ENCODE results near the gene PIP5K1C. TPM values are rescaled to one million over a fixed set of nuclear protein-coding genes. Genes with fewer than 3 reads are reported as not detected.
A peak's percentile ranks its signal among the peaks of the same experiment; 100 is the strongest.

PIP5K1C gene
- total RNA-seq, 2 experiments from 2014 or later = 18.3 to 19.6 TPM

DNA sequence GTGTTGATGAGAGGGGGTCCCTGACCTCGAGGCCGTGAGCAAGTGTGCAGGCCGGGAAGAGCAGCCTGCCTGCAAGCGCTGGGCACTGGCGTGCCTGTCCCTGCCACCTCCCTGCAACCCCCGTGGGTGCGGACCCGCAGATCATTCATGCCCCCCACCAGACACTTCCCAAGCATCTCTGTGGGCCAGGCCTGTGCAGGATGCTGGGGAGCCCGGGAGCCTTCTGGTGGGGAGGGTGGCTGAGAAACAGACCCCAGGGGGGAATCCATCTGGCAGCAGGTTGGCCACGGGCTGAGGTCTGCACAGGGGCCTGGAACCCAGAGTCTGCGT lies 55.2 kb downstream of the PIP5K1C start:
- no peak overlapping the region for H3K27ac Mint-ChIP-seq
- H3K36me3 Mint-ChIP-seq (ENCODE audit: low read depth) = no peaks in the 10 kb centered on the region
- ChIA-PET CTCF (no interaction called here), POLR2A (no interaction called here)
- no peaks in the 10 kb centered on the region for H3K4me1 Mint-ChIP-seq
- H3K4me3 Mint-ChIP-seq = no peak overlapping the region
- no peaks in the 10 kb centered on the region for H3K27me3 Mint-ChIP-seq
- no peaks in the 10 kb centered on the region for H3K9me3 Mint-ChIP-seq
- DNase-seq = no peak

GRCh38 chr19:3644351-3645066 lies 55.8 kb downstream of the PIP5K1C start:
- Mint-ChIP-seq H3K27me3 (no peaks in the 10 kb centered on the region), H3K27ac (no peak overlapping the region), H3K36me3 (ENCODE audit: low read depth) (no peaks in the 10 kb centered on the region), H3K9me3 (no peaks in the 10 kb centered on the region), H3K4me1 (no peaks in the 10 kb centered on the region), H3K4me3 (no peak overlapping the region)
- CTCF ChIA-PET = no interaction called here
- no peak for DNase-seq
- POLR2A ChIA-PET = no interaction called here

GRCh38 chr19:3643674-3644313 lies 56.5 kb downstream of the PIP5K1C start:
- Mint-ChIP-seq H3K9me3 (no peaks in the 10 kb centered on the region), H3K36me3 (ENCODE audit: low read depth) (no peaks in the 10 kb centered on the region), H3K27ac (no peak overlapping the region), H3K4me3 (no peak overlapping the region), H3K4me1 (no peaks in the 10 kb centered on the region), H3K27me3 (no peaks in the 10 kb centered on the region)
- ChIA-PET POLR2A (no interaction called here), CTCF (no interaction called here)
- DNase-seq = no peak

- Mint-ChIP-seq H3K27me3 (no peaks in the 10 kb centered on the region), H3K36me3 (ENCODE audit: low read depth) (no peaks in the 10 kb centered on the region), H3K27ac (peak overlapping the region; percentile 31), H3K4me1 (no peaks in the 10 kb centered on the region), H3K4me3 (no peak overlapping the region), H3K9me3 (no peaks in the 10 kb centered on the region)
- POLR2A ChIA-PET = no interaction called here
- CTCF ChIA-PET = no interaction called here
- peak; percentile 23 for DNase-seq
Observed at GRCh38 chr19:3642987-3643673, 57.1 kb downstream of the PIP5K1C start.

GRCh38 chr19:3642296-3642695 lies 58.0 kb downstream of the PIP5K1C start:
- ChIA-PET POLR2A (no interaction called here), CTCF (no interaction called here)
- H3K27me3 Mint-ChIP-seq = no peaks in the 10 kb centered on the region
- no peaks in the 10 kb centered on the region for H3K36me3 Mint-ChIP-seq (ENCODE audit: low read depth)
- H3K9me3 Mint-ChIP-seq = no peaks in the 10 kb centered on the region
- DNase-seq = no peak
- H3K4me1 Mint-ChIP-seq = no peaks in the 10 kb centered on the region
- H3K4me3 Mint-ChIP-seq = no peak overlapping the region
- no peak overlapping the region for H3K27ac Mint-ChIP-seq

- no peak overlapping the region for H3K4me3 Mint-ChIP-seq
- ChIA-PET POLR2A (no interaction called here), CTCF (no interaction called here)
- no peak overlapping the region for H3K27ac Mint-ChIP-seq
- no peaks in the 10 kb centered on the region for H3K4me1 Mint-ChIP-seq
- H3K9me3 Mint-ChIP-seq = no peaks in the 10 kb centered on the region
- H3K27me3 Mint-ChIP-seq = no peaks in the 10 kb centered on the region
- no peak for DNase-seq
- no peaks in the 10 kb centered on the region for H3K36me3 Mint-ChIP-seq (ENCODE audit: low read depth)
Observed at GRCh38 chr19:3641515-3642269, 58.6 kb downstream of the PIP5K1C start.

DNA sequence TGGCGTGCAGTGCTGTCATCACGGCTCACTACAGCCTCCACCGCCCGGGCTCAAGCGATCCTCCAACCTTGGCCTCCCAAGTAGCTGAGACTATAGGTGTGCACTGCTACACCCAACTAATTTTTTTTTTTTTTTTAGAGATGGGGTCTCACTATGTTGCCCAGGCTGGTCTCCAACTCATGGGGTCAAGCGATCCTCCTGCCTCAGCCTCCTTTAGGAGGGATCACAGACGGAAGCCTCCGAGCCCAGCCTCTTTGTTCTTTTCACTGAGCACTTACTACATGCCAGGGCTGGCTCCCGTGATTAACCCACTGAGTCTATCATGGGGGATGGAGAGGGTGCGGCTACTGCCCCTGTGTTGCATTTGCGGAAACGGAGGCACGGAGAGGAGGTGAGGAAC lies 60.8 kb downstream of the PIP5K1C start:
- Mint-ChIP-seq H3K4me1 (no peaks in the 10 kb centered on the region), H3K27me3 (no peaks in the 10 kb centered on the region), H3K9me3 (no peaks in the 10 kb centered on the region), H3K27ac (no peak overlapping the region), H3K36me3 (ENCODE audit: low read depth) (no peaks in the 10 kb centered on the region), H3K4me3 (no peak overlapping the region)
- ChIA-PET CTCF (no interaction called here), POLR2A (interaction anchor here (0.6 kb wide), 1 partner anchor 333 kb away, joined by 5 read pairs; no protein-coding TSS in a partner anchor)
- DNase-seq = no peak

- CTCF ChIA-PET = no interaction called here
- no peak overlapping the region for H3K27ac Mint-ChIP-seq
- no peaks in the 10 kb centered on the region for H3K9me3 Mint-ChIP-seq
Observed at GRCh38 chr19:3638208-3639193, 61.8 kb downstream of the PIP5K1C start.

GRCh38 chr19:3637621-3638020 lies 62.6 kb downstream of the PIP5K1C start:
- DNase-seq = no peak
- H3K27me3 Mint-ChIP-seq = no peaks in the 10 kb centered on the region
- no peaks in the 10 kb centered on the region for H3K36me3 Mint-ChIP-seq (ENCODE audit: low read depth)
- no peak overlapping the region for H3K4me3 Mint-ChIP-seq
- H3K27ac Mint-ChIP-seq = no peak overlapping the region
- H3K9me3 Mint-ChIP-seq = no peaks in the 10 kb centered on the region
- POLR2A ChIA-PET = no interaction called here
- no peaks in the 10 kb centered on the region for H3K4me1 Mint-ChIP-seq
- CTCF ChIA-PET = no interaction called here

More at GRCh38 chr19:3638208-3639193, 61.8 kb downstream of the PIP5K1C start:
- Mint-ChIP-seq H3K36me3 (ENCODE audit: low read depth) (no peaks in the 10 kb centered on the region), H3K27me3 (no peaks in the 10 kb centered on the region), H3K4me1 (no peaks in the 10 kb centered on the region), H3K4me3 (no peak overlapping the region)
- POLR2A ChIA-PET = interaction anchor here (0.6 kb wide), 1 partner anchor 332 kb away, joined by 5 read pairs; no protein-coding TSS in a partner anchor
- DNase-seq = no peak

DNA sequence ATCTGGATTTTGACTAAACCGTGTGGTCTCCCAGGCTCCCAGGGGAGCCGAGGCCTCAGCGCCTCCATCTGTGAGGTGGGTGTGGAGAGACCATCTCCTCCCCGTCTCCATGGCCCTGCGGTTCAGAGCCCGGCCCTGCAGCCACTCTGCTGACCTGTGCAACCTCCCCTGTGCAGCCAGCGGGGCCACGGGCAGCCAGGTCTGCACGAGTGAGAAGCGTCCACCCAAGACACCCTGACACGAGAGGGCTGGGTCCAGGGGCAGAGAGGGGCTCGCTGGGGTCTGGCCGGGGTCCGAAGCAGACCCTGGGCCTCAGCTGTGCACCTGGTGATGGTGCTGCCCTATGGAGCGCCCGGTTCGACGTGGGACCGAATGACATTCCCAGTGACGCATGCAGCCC lies 63.3 kb downstream of the PIP5K1C start:
- H3K4me3 Mint-ChIP-seq = no peak overlapping the region
- POLR2A ChIA-PET = no interaction called here
- H3K9me3 Mint-ChIP-seq = no peaks in the 10 kb centered on the region

GRCh38 chr19:3636506-3636905 lies 63.8 kb downstream of the PIP5K1C start:
- H3K27me3 Mint-ChIP-seq = no peaks in the 10 kb centered on the region
- POLR2A ChIA-PET = no interaction called here
- no peaks in the 10 kb centered on the region for H3K4me1 Mint-ChIP-seq
- no peaks in the 10 kb centered on the region for H3K36me3 Mint-ChIP-seq (ENCODE audit: low read depth)
- no peak overlapping the region for H3K4me3 Mint-ChIP-seq
- H3K27ac Mint-ChIP-seq = no peak overlapping the region
- no peaks in the 10 kb centered on the region for H3K9me3 Mint-ChIP-seq
- CTCF ChIA-PET = no interaction called here
- DNase-seq = no peak

More for the DNA sequence above, 63.3 kb downstream of the PIP5K1C start:
- no peak for DNase-seq
- Mint-ChIP-seq H3K4me1 (no peaks in the 10 kb centered on the region), H3K27me3 (no peaks in the 10 kb centered on the region), H3K36me3 (ENCODE audit: low read depth) (no peaks in the 10 kb centered on the region), H3K27ac (no peak overlapping the region)
- CTCF ChIA-PET = no interaction called here

DNA sequence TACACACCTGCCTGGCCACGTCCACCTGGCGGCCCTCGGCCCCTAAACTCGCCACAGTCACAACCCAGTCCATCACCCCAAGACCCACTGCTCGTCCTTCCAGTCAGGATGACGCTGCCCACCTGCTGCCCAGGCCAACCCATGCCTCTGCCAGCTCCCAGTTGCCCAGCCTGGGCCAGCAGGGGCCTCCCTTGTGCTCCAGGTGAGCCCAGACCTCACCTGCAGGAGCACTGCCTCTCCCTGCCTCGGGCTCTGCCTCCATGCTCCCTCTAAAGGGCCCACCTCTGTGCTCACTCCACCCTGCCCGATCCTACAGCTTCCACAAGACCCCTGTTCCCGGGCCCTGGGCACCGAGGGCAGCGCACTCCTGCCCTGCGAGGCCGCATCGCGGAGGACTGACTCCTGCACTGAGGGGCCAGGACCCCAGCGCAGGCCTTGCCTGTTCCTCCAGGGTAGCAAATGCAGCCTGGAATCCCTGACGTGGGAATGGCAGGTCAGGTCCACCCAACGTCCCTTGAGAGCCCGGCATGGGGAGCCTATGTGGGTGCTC lies 65.7 kb downstream of the PIP5K1C start:
- ChIA-PET CTCF (no interaction called here), POLR2A (no interaction called here)
- H3K27ac Mint-ChIP-seq = no peak overlapping the region
- H3K4me1 Mint-ChIP-seq = no peaks in the 10 kb centered on the region
- H3K27me3 Mint-ChIP-seq = no peaks in the 10 kb centered on the region
- no peak for DNase-seq
- no peaks in the 10 kb centered on the region for H3K36me3 Mint-ChIP-seq (ENCODE audit: low read depth)
- no peaks in the 10 kb centered on the region for H3K9me3 Mint-ChIP-seq
- H3K4me3 Mint-ChIP-seq = no peak overlapping the region

Data from activated CD4-positive, alpha-beta memory T cell treated with anti-CD3 and anti-CD28 coated beads, Interleukin-2, amount 10 ng/mL, durations not matched to agents 7 days and 5 days (primary cell).